Loucy (cell line): ENCODE measurements around the gene RALGPS2.

Experiments
- EZH2phosphoT487 ChIP-seq: fragments of 200-600 bp; IDR thresholded peaks from 2 replicates; pipeline ENCODE4 v1.6.1; 2018; ENCODE audit warnings: antibody characterized with exemption, mild to moderate bottlenecking, moderate library complexity, borderline replicate concordance
- TF ChIP-seq, protein P1 (sequence below): fragments of 200-600 bp; sonication (generic); conservative IDR thresholded peaks from 2 replicates; pipeline ENCODE4 v1.5.1; 2014; ENCODE audit warnings: mild to moderate bottlenecking, antibody characterized with exemption, low read length

DNA sequence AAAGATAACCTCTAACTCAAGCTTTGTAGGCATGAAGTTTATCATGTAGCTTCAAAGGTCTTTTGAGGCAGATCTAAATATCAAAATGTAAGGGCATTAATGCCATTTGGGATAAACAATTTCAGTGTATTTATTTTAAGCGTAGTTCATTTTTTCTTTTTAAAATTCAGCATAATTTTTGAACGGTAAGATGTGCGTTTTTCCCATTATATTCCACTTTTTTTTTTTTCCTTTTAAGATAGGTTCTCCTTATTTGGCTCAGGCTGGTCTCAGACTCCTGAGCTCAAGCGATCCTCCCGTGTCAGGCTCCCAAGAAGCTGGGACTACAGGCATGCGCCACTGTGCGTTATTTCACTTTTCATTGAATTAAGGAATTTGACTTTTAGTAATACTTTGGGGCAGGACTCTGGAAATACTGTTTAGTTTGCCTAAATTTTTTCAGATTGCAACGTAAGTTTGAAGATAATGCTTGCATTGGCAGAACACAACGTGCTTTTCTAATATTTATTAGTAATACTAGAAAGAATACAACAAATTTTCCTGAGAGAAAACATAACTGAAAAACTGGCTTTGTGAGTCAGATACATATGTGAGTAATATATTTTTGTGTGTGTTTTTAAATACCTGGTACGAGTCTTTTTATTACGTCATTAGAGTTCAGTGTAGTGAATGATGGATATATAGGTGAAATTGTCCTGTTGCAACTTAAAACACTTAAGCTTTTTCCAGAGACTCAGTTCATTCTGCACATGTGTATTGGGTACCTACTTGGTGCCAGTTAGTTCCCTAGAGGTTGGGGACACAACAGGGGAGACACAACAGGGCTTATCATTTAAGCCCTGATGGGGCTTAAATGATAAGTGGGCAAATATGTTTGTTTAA lies 2.2 kb downstream of the RALGPS2 start:
- TF ChIP-seq, protein P1, sequence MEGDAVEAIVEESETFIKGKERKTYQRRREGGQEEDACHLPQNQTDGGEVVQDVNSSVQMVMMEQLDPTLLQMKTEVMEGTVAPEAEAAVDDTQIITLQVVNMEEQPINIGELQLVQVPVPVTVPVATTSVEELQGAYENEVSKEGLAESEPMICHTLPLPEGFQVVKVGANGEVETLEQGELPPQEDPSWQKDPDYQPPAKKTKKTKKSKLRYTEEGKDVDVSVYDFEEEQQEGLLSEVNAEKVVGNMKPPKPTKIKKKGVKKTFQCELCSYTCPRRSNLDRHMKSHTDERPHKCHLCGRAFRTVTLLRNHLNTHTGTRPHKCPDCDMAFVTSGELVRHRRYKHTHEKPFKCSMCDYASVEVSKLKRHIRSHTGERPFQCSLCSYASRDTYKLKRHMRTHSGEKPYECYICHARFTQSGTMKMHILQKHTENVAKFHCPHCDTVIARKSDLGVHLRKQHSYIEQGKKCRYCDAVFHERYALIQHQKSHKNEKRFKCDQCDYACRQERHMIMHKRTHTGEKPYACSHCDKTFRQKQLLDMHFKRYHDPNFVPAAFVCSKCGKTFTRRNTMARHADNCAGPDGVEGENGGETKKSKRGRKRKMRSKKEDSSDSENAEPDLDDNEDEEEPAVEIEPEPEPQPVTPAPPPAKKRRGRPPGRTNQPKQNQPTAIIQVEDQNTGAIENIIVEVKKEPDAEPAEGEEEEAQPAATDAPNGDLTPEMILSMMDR, result no peak
- TF ChIP-seq EZH2phosphoT487, result no peak
